ENCODE data around the gene GPBP1L1.
"Not testable (repeated sequence)": the region's sequence is repeated elsewhere in the genome, so short reads cannot be mapped to it uniquely, and the experiment has no call there.

Gene GPBP1L1

GRCh38 chr1:45678489-45678888 lies 7.8 kb downstream of the GPBP1L1 start:
- DNase-seq = no peak

- no peak for DNase-seq
Measured at GRCh38 chr1:45677751-45678245, 8.5 kb downstream of the GPBP1L1 start.

DNA sequence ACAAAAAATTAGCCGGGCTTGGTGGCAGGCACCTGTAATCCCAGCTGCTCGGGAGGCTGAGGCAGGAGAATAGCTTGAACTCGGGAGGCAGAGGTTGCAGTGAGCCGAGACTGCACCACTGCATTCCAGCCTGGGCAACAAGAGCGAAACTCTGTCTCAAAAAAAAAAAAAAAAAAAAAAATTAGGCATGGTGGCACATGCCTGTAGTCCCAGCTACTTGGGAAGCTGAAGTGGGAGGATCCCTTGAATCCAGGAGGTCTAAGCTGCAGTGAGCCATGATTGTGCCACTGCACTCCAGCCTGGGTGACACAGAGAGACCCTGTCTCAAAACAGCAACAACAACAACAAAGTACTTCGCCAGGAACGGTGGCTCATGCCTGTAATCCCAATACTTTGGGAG lies 9.8 kb downstream of the GPBP1L1 start:
- not testable (repeated sequence) for DNase-seq

GRCh38 chr1:45674478-45674877 lies 11.9 kb downstream of the GPBP1L1 start:
- DNase-seq = no peak

DNA sequence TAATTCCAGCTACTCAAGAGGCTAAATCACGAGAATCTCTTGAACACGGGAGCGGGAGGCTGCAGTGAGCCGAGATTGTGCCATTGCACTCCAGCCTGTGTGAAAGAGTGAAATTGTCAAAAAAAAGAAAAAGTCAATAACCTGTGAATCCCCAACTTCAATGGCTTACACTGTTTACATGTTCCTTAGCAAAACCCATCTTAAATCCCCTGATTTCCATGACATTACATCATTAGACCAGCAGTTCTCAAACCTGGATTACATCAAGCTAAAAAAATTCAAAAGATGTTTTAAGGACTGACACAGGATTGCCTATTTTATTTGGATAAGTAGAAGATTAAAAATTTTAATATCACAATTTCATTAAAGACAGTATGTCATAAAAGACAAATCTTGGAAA lies 12.4 kb downstream of the GPBP1L1 start:
- DNase-seq = peak; percentile 23

DNA sequence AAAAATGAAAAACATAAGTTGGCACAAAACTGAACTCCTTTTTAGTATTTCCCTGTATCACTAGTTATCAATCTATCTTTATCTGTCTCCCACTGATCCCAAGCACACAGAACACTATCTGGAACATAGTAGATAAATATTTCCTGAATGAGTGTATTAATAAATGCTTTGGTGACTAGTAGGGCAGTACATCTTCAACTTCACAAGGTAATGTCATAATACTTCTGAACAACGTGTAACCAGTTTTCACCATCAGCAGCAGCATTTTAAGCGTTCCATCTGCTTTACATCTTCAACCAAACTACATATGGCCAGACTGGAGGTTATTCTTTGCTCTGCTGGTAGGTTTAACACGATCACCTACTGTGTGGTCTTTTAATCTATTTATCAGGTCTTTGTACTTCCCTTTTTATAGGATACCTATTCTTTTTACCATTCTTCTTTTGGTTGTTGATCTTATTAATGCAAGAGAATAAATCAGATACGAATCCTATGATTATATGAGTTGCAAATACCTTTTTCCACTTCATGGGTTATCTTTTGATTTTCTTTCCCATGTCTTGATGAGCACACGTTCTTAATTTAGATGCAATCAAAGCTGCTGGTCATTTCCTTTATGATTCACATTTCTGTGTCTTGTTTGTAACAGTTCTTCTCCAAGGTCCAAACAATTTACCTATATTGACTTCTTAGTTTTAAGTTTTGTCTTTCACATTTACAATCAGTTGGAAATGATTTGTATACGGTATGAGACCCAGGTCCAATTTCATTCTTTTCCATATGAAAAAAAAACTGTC lies 16.3 kb downstream of the GPBP1L1 start:
- DNase-seq = no peak

- no peak for DNase-seq
Measured at GRCh38 chr1:45669379-45669778, 17.0 kb downstream of the GPBP1L1 start.

- DNase-seq = no peak
Measured at GRCh38 chr1:45668526-45668925, 17.8 kb downstream of the GPBP1L1 start.

GRCh38 chr1:45667321-45668111 lies 18.8 kb downstream of the GPBP1L1 start:
- DNase-seq = no peak

DNA sequence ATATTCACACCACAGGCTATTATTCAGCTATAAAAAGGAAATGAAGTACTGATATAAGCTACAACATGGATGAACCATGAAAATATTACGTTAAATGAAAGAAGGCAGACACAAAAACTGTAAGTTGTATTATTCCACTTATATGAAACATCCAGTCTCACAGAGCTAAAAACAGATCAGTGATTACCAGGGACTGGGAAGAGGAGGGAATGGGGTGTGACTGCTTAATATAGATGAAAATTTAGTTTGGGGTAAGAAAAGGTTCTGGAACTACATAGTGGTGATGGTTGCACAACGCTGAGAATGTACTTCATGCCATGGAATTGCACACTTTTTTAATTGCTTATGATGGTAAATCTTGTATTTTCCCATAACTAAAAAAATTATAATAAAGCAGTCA lies 19.5 kb downstream of the GPBP1L1 start:
- DNase-seq = no peak

DNA sequence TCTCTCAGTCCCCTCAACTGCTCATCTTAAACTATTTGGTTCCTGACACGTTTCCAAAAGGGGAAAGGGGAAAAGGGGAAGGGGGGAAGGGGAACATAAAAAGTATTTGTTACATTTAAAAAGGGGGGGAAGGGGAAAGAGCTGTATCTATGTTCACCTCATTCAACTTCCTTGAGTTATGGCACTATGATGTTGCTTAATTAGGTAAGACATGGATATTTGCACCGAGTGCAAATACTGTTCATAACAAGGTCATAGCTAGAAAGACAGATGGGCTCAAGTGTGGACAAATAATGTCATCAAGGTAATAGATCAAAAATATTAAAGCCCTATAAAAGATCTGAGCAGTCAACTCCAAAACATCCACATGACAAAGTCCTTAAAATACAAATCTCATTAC lies 26.0 kb downstream of the GPBP1L1 start:
- no peak for DNase-seq

DNA sequence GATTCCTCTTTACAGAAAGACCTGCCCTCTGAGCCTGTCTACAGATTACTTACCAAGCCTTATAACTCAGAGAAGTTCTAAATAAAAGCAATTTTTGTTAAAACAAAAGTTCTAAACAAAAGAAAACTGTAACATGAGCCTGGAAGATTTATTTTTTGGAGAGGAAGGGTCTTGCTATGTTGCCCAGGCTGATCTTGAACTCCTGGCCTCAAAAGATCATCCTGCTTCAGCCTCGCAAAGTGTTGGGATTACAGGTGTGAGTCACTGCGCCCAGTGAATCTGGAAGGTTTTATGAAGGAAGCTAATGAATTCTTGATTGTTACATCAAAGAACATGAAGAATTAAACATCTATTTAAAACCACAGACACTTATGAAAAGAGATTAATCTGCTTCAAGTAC lies 27.1 kb downstream of the GPBP1L1 start:
- no peak for DNase-seq

DNA sequence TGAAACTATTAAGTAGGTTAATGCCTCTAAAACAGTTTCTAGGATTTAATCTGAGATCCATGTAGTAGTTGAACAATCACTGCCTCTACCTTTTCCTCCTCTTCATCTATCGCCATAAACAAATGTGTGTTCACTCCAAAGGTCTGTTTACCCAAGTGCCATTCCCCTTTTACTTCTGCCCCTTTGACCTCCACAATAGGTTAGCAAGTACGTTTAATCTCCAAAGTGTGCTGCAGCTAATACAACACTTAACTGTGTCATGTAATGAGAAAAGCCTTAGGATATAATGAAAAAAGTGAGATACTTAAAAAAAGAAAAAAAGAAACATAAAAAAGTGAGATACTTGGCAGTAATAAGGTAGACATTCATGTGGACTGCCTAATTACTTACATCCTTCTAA lies 28.2 kb downstream of the GPBP1L1 start:
- DNase-seq = no peak

DNA sequence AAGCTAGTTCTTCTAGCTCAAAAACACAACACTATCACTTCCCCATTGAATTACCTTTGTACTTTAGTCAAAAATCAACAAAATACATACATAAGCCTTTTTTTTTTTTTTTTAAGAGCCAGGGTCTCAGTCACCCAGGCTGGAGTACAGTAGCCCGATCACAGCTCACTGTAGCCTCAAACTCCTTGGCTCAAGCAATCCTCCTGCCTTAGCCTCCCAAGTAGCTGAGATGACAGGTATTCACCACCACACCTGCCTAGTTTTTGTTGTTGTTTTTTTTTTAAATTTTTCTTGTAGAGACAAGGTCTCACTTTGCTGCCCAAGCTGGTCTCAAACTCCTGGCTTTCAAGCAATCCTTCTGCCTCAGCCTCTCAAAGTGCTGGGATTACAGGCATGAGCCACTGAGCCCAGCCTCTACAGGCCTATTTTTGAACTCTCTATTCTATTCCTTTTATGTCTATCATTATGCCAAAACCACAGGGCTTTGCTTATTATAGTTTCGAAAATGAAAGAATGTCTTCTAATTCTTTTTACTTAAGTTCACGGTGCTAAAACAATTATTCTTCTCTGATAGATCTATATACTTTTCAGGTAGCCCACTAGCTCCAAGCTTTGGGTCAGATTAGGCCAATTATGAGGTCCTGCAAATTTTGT lies 29.6 kb downstream of the GPBP1L1 start:
- DNase-seq = no peak

GRCh38 chr1:45654540-45655280 lies 31.6 kb downstream of the GPBP1L1 start:
- DNase-seq = no peak

DNA sequence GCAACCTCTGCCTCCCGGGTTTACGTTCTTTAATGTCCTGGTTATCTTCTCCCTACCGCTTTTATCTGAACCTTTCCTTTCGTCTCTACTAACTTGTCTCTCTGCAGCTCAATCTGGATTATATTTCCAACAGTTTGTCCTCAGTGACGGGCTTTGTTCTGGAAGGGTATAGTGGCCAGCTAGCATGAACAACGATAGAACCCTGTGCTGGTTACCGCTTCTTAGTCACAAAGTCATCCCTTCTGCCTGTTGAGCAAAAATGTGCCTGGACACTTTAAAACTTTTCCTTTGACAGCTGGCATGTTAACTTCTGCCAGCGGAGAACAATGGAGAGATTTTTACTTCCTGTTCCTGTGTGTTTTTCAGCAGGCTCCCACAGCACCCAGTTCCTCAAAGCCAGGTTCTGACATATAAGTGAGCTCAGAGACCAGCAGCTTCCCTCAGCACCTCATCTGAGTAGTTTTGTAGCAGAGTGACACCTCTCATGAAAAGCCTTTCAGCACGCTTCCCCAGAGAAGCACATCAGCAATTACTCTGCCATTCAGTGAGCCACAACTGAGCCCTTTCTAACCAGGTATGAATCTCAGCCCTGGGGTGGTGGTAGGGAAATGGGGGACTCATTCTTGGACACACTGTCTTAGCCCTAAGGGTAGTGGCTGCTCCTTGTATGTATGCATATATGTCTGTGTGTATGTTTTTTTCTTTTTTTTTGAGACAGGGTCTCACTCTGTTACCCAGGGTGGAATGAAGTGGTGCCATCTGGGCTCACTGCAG lies 38.9 kb downstream of the GPBP1L1 start:
- no peak for DNase-seq

GRCh38 chr1:45644661-45645060 lies 41.7 kb downstream of the GPBP1L1 start:
- DNase-seq = no peak

DNA sequence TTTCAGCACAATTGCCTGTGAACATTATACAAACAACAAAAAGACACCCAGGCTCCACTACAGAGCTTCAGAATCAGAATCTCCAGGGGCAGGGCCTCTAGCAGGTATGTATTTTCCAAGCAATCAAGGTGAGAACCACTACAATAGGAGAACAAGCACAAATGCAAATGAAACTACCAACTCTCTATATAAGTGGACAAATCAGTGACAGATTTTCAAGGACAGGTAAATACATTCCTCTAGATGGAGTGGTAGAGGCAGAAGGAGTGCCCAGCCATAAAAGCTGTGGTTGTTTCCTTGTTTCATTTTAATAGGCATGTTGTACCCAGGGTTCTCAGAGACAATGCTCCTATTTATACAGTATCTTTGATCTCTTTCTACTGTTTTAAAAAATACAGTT lies 42.4 kb downstream of the GPBP1L1 start:
- DNase-seq = no peak

GRCh38 chr1:45643321-45643720 lies 43.0 kb downstream of the GPBP1L1 start:
- no peak for DNase-seq

- no peak for DNase-seq
Measured at GRCh38 chr1:45640293-45640692, 46.0 kb downstream of the GPBP1L1 start.

DNA sequence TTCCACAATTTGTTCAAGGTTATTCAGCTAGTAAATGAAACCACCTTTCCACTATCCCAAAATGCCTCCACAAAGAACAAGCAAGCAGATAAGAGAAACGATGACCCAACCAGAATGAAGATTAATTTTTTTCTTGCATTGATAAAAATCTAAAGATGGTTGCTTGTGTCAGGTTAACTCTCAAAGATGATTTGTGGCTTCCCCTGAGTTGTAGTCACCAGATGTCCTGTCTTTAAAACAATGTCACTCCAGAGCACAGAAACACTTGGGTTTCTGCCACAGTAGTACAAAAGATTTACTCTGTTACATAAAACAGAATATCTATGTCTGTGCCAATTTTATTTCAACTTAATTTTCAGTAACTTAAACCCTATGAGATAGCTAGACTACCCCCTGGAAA lies 51.1 kb downstream of the GPBP1L1 start:
- no peak for DNase-seq

GRCh38 chr1:45630429-45630828 lies 55.9 kb downstream of the GPBP1L1 start:
- DNase-seq = no peak
